ENCODE results near the gene PTPRK.

PTPRK gene

DNA sequence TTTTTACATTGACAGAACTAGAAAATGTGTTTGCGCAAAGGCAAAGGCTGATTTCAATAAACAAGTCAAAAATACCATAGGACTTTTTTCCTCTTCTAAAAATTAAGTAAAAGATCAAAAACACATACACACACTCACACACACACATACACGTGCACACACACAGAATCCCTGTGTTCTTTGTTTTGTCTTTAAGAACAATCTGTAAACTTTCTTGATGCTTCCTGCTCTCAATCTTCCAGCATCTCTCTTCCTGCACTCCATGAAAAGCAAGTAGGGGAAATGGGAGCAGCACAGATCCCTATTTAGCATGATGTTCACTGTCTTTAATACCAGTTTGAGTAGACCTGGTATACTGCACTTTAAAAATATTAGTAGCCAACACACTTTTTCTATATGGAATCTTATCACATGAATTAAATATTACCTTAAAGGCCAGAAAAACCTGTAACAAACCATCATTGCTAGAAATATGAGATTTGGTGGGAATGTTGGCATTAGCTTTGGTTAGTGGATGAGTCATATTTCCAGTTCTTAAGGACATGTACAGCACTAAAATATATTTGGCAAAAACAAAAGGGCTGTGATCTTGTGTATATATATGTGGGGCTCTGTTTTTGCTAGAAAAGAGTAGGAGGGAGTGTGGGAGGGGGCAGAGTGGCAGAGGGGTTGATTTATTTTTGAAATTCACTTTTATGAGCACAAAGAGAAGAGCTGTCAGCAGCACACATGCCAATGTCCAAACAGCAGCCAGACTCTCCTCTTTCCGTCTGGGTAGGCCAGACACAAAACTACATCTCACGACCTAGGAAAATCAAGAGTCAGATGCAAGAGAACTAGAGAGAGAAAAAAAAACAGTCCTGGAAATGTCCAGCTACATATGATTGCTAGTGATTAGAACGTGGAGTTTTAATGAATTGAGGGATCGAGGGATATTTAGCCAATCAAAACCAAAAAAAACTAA is 4.6 kb downstream of the PTPRK start:
- no peak for DNase-seq (ENCODE audit: low spot score)

DNA sequence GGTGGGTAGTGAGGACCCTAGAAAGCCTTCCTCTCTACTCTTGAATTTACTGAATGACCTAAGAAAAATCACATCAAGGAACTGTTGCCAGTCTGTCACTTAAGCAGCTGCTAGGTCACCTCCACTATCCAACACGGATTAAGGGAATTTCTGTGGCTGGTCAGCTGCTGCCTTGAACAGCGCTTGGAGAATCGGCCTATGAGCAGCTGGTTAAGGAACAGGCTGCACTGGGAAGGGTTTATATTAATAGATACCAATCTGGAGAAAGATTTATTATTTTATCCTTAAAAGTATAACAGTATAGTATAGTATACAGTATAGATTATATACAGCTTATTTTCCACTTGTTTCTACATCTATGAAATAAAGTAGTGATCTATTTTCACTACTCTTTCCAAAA is 6.5 kb downstream of the PTPRK start:
- DNase-seq (ENCODE audit: low spot score): no peak

DNA sequence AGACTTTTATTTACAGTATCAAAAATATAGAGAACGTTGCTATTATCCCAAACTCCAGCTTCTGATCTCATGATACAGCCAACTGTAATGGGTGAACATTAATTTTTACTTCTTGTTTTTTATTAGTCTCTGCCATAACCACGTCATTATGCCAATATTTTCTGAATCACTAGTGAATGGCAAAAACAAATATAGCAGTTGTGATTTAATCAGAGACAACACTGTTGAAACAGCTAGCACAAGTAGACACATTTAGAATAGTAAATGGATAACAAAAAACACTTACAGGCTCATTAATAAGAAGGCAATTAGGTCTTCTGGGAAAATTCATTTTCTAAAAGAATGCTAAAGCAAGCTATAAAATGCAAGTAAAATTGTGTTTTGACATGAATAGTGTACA is 8.1 kb downstream of the PTPRK start:
- no peak for DNase-seq (ENCODE audit: low spot score)

DNA sequence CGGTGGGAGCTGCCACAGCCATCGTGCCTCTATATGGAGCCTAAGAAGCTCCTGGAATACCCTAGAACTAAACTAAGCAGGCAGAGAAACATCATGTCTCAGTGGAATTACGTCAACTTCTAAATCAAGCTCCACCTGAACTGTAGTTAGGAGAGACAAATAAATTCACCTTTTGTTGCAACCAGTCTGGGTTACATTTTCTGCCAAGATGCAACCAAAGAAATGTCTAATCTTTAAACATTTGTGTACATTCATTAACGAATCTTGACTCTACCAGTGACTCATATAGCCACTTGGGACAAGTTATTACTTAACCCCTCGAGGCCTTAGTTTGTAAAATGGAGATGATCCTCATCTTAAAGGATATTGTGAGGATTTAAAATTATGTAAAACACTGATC is 8.9 kb downstream of the PTPRK start:
- DNase-seq (ENCODE audit: low spot score): no peak

DNA sequence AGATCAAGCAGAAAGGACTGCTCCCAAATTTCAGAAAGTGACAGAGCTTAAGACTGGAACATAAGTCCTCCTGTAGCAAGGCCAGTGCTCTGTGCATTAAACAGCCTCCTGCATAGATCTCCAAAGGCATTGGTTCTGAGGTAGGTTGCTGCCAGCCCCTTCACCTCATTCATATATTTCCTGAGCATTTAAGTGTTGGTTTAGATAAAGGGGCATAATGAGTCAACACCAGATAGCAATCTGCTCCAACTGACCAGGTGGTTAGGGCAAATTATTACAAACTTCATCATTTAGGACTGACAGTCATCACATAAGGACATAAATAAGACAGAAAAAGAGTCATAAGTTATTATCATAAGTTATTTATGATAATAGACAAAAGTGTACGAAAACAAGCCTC is 10.7 kb downstream of the PTPRK start:
- no peak for DNase-seq (ENCODE audit: low spot score)

DNA sequence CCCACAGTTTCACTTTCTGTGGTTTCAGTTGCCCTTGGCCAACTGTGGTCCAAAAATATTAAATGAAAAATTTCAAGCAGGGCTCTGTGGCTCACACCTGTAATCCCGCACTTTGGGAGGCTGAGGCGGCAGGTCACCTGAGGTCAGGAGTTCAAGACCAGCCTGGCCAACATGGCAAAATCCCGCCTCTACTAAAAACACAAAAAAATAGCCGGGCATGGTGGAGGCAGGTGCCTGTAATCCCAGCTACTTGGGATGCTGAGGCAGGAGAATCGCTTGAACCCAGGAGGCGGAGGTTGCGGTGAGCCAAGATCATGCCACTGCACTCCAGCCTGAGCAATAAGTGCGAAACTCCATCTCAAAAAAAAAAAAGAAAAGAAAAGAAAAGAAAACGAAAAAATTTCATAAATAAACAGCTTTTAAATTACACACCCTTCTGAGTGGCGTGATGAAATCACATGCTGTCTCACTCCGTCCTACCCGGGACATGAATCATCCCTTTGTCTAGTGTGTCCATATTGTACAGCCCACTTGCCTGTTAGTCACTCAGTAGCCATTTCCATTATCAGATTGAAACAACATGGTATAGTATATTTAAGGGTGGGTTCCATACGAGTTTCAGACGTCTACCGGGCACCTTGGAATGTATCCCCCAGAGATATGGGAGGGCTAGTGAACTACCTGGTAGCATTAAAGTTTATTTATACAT is 11.7 kb downstream of the PTPRK start:
- no peak for DNase-seq (ENCODE audit: low spot score)

DNA sequence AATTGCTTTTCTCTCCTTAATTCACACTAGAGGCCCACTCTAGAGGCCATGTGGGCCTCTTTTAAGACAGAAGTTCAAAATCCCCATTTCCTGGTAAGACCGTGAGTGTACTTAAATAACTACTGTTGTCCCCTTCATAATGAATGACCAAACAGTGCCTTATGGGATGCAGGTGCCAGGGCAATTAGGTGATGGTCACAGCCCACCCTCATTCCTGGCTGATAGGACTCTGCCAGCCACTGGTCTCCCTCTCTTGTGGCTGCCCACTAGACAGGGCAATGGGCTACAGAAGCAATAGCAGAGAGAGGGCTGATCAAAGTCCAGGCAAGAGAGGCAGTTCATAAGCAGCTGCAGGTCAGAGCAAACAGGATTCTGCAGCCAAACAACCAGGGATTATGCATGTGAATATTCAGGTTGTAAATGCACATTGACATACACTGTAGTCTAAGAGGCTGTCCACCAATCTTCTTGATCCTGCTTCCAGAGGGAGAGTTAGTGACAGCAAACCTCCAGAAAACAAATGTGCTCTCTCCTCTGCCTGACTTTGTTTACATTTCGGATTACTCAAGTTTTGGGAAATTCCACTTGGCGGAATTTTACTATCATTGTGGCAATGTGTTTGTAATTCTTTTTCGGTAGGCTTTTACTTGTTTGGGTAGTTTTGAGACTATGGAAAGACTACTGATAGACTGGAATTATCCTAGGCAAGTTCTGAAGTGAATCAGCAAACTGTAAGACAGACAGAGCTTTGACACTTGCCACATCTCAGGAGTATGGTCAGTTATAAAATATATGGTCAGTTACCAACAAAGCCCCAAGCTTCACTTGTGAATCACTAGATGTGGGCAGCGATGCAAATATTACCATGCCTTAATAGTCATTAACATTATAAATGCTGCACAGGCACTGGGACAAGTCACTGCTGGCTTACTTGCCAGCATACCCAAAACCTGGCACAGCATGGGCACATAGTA is 12.8 kb downstream of the PTPRK start:
- no peak for DNase-seq (ENCODE audit: low spot score)

DNA sequence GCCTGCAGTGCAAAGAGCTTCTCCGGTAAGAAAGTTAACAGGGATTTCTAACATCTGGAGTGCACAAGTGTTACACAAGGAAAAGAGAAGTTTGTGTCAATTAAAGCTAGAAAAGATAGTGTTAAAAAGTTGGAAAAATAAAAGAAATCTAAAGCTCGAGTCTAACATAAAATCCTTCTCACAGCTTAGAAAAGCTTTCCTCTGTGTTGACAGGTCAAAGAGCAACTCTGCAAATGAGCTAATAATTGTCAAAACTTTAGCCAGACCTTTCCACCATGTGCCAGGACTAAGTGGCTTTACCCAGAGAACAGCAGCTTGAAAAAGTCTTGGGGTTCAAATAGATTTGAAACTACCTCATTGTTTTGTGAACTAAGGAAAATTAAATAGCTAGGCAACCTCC is 14.8 kb downstream of the PTPRK start:
- DNase-seq (ENCODE audit: low spot score): no peak

DNA sequence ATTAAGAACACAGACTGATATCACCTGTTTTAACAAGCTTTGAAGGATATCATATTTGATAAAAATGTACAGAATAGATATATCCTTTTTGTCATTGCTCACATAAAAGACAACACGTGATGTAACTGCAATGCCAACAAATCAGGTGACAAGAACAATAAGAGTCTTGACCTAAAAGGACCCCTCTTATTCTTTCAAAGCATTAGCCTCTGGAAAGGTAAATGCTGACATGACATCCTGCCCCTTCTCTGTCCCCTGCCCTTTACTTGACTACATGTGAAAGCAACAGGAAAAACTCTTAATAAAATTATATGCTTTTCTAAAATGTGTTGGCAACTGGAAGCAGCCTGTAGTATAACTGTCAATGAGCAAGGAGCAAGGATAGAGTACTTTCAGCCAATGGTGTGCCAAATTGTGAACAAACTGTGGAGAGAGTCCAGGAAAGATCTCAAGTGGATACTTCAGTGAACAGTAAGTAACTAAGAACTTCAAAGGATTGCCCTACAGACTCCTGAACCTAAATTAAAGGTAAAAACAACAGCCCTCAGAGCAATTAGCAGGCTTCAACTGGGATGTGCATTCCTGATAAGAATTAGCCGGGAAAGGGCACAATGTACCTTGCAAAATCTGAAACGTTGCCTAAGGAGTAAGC is 16.3 kb downstream of the PTPRK start:
- DNase-seq (ENCODE audit: low spot score): no peak

DNA sequence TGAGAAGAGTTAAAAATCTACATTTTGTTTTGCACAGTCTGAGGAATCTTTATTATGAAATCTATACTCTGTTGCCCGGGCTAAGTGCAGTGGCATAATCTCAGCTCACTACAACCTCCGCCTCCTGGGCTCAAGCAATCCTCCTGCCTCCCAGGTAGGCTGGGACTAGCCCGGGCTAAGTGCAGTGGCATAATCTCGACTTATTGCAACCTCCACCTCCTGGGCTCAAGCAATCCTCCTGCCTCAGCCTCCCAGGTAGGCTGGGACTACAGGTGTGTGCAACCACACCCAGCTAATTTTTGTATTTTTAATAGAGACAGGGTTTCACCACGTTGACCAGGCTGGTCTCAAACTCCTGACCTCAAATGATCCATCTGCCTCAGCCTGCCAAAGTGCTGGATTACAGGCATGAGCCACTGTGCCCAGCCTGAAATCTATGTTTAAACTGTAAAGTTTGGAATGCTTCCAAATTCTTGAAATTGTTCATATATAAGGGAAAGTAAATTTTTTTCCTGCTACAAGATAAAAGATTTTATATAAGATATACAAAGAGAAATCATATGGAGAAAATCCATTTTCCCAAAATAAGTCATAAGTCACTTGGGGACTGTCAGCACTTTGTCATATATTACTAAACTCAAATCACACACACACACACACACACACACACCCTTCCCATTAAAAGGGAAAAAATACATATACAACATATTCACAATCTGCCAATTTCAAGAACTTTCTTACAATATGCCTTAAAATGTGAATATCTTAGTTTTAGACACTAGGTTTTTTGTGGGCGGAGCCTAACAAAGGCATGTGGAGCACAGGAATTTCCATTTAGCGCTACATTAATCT is 19.4 kb downstream of the PTPRK start:
- DNase-seq (ENCODE audit: low spot score): no peak

DNA sequence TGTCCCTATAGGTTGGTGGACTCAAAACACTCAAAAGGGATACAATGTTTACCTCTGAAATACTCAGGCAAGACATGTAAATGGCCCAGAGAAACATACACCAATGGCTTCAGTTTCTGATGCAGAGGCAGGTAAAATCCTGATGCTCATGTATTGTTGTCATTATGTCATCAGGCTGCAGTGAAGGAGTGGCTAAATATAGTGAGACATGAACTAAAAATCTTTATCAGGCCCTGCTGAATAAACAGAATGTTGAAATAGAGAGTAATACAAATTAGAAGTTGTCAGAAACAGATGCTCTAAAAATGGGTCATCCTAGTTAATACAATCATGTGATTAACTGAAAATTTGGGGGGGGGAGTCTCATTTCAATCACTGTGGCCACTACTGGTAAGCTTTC is 20.4 kb downstream of the PTPRK start:
- no peak for DNase-seq (ENCODE audit: low spot score)

DNA sequence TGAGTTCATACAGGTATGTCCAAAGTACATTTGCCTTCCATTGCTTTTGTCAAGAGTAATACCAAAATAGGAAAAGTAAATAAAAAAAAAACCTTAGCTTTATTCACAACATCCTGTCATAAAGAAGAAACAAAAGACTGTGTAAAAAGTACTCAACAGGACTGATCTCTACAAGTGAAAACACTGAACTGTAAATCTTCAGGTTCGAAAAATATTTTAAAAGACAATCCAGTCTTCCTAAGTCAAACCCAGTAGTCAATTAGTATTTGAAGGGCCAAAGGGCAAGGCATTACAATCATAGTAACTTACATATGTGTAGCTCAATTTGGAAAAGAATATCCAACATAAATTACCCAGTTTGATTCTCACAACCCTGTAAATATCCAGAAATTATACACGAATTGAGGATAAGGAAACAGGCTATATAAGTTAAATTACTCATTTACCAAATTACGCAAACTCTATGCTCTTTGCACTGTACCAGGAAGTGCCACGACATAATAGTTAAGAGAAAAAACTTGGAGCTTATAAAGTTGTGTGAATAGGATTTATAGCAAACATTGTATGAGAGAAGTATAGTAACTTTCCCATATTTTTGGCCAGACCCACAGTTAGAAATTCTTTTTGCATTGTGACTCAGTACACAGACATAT is 21.2 kb downstream of the PTPRK start:
- DNase-seq (ENCODE audit: low spot score): no peak

DNA sequence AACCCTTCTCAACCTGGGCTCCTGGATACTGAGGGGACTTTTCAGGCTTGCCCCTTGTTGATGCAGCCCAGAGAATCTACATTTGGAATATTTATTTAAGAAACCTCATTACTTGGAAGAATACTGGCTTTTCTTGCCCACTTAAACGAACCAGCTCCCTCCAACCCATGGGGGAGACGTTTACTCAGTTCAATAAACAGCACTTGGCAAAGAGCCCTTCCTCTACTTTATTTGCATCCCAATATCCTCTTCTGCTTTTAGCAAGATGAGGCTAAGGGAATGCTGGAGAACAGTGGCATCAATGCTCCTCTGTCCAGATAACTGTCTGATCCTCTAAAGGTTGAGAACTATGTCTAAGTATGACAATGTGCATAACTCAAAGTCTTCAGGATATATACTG is 22.2 kb downstream of the PTPRK start:
- DNase-seq (ENCODE audit: low spot score): no peak

DNA sequence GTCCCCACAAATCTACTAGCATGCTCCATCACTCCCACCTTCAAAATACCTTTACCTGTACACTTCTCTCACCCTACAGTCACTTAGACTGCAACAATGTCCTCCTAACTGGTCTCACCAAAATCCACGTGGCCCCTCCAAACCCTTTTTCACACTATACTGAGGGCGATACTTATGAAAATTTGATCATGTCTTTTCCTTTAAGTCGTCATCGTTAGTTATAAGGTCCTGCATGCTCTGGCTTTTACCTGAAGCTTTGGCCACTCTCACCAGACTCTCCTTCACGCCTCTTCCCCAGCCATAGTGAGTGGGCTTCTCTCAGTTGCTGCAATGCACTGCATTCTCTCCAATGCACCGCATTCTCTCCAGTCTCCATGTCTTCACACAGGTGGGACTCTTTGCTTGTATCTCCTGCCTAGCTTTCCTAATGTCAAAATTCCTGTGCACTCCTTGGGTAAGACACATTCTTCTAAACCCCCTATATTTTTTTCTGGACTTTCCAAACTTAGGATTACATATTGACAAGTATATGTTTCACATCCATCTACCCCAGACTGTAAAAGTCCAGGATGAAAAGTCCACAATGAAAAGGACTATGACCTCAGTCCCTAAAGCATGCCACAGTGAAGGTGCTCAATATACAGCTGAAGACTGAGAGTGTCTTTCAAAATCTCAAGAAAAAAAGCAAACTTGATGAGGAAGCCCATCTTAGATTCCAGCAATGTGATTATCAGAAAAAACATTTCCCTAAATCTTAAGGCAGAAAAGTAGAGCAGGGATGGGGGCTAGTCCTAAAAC is 24.7 kb downstream of the PTPRK start:
- no peak for DNase-seq (ENCODE audit: low spot score)

DNA sequence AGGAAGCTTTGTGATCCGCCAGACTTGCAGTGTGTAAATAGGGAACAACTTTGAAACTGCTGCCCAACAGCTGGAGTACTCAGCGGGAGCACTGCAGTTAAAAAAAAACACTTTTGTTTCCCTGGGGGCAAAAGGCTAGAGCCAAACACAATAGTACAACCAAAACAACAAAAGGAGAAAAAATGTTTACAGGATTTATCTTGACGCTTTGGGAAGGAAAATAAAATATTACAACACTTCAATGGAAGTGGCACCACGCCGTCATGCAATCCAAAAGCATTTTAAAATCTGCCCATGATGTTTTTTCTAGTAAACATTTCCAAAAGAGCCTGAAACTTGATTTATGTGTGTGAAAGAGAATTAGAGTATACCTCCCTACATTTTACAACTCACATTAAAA is 26.0 kb downstream of the PTPRK start:
- no peak for DNase-seq (ENCODE audit: low spot score)

DNA sequence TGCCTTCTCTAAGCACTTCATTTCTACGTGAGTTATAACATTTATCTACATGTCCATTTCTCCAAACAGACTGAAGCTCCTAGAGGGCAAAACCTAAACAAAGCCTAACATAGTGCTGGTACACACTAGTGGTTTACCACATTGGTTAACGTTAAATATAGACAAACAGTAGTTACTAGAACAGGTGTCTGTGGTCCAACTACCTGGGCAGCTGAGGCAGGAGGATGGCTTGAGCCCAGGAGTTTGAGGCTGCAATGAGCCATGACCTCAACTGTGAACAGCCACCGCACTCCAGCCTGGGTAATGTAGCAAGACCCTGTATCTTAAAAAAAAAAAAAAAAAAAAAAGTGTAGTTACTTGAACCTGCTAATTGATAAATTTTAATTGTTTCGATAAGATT is 26.5 kb downstream of the PTPRK start:
- no peak for DNase-seq (ENCODE audit: low spot score)

DNA sequence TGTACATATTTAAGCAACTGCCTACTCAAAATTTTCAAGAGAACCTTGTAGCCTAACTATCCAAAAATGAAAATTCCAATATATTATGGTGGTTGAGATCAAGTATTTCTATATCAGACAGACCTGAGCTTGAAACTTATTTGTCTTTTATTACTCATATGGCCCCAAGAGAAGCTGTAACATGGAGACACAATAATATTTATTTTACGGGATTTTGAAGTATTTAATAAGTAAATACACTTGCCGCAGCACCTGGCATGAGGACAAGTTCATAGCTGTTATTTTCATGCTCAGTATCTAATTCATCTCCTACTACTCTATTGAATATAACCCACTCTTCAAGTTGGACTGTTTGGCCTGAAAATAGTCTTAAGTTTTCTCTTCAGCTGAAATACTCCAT is 28.0 kb downstream of the PTPRK start:
- no peak for DNase-seq (ENCODE audit: low spot score)

DNA sequence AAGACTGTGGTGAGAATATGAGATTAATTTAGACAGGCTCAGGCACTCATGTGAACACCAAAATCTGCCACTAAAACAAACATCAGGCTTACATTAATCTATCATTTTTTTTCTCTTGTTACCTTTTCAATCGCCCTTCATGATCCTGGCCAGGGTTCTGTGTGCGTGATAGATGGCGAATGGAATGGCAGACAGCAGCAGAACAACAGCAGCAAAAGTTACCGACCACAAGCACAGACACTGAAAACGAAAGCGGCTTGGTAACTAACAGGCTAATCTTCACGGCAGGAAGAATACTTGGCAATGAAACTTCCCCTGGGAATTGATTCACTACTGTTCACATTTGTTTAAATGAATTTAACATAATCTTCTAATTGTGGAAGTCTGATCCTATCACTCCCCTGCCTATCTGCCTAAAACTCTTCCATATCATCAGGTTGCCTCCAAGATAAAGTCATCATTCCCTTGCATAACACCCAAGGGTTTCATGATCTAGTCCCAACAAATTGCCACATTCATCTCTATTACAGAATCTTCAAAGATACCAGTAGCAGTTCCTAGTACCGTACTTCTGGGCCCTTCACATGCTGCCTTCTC is 28.7 kb downstream of the PTPRK start:
- DNase-seq (ENCODE audit: low spot score): no peak

DNA sequence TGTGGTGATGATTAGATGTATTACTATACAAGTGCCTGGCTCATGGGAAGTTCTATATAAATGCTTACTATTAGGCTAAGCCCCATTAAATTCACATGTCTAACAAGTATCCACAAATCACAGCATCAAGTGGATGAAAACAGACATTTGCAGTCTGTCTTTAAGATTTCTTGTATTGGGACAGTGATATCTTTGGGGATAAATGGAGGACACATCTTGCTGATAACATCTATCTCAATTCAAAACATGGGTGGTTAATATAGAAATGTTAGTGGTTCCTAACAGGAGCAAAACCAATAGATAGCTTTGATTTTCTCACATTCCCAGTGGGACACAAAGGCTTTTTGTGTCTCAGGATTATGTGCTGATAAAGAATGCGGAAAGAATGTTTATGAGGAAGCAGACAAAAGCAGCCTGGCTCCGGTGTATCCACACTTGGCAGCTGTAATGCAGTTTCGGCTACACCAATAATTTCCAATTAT is 29.3 kb downstream of the PTPRK start:
- no peak for DNase-seq (ENCODE audit: low spot score)
